SU-DHL-6 (cell line): ENCODE measurements around the gene ARID5B.

Experiments used
- EZH2phosphoT487 ChIP-seq: fragments of 200-600 bp; sonication (generic), shearing (Covaris generic); conservative IDR thresholded peaks from 2 replicates; pipeline ENCODE4 v1.6.1; 2018; ENCODE audit warnings: mild to moderate bottlenecking, antibody characterized with exemption, low read length, moderate library complexity, mixed read lengths
- TF ChIP-seq, protein P1 (sequence below): fragments of 200-600 bp; sonication (generic); IDR thresholded peaks from one replicate; pipeline ENCODE4 v1.5.1; 2017; ENCODE audit warnings: antibody characterized with exemption, mild to moderate bottlenecking, low read length, moderate library complexity; ENCODE audit not compliant: insufficient read depth, poor library complexity, severe bottlenecking

DNA sequence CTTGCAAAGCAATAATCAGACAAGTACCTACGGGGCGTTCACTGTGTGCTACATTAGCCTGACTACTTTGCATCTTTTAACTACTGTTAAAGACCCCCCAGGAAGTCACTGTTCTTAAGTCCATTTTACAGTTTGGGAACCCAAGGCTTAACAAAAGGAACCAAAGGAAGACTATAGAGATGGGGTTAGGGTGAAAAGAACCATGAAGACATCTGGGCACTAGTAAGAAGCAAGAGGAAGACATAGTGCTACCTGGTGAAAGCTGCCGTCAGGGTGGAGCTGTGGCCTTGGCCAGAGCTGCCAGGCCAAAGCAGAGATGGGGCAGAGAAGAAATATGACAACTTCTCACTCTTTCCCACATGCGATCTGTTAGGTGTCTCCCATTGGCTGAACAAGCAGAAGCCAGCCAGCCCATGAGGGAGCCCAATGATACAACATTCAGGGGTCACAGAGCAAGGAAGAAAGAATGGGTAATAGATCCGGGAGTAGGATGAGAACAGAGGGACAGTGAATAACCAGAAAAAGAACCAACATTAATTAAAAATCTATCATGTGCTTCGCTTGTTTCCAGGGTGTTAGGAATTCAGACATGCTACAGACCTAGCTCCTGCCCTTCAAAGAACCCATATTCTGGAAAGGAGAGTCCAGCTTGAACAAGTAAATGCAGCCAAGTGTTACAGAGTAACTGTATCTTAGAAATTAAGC lies 85.4 kb downstream of the ARID5B start:
- TF ChIP-seq, protein P1, sequence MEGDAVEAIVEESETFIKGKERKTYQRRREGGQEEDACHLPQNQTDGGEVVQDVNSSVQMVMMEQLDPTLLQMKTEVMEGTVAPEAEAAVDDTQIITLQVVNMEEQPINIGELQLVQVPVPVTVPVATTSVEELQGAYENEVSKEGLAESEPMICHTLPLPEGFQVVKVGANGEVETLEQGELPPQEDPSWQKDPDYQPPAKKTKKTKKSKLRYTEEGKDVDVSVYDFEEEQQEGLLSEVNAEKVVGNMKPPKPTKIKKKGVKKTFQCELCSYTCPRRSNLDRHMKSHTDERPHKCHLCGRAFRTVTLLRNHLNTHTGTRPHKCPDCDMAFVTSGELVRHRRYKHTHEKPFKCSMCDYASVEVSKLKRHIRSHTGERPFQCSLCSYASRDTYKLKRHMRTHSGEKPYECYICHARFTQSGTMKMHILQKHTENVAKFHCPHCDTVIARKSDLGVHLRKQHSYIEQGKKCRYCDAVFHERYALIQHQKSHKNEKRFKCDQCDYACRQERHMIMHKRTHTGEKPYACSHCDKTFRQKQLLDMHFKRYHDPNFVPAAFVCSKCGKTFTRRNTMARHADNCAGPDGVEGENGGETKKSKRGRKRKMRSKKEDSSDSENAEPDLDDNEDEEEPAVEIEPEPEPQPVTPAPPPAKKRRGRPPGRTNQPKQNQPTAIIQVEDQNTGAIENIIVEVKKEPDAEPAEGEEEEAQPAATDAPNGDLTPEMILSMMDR: no peak
- no peak for TF ChIP-seq EZH2phosphoT487
